HEK293 (cell line): ENCODE measurements around the gene SRSF9.

Experiments used
- ATF2 ChIP-seq: fragments of 450-650 bp; formaldehyde crosslinking; IDR thresholded peaks from 2 replicates; pipeline ENCODE4 v1.5.1; 2016; ENCODE audit warnings: missing biosample characterization, missing genetic modification characterization, low read depth
- HIC1 ChIP-seq: fragments of 450-650 bp; formaldehyde crosslinking; IDR thresholded peaks from 2 replicates; pipeline ENCODE4 v1.5.1; 2016; ENCODE audit warnings: missing biosample characterization, missing genetic modification characterization
- KLF1 ChIP-seq: fragments of 450-650 bp; formaldehyde crosslinking; IDR thresholded peaks from 2 replicates; pipeline ENCODE4 v1.5.1; 2016; ENCODE audit warnings: missing biosample characterization, missing genetic modification characterization
- KLF16 ChIP-seq: fragments of 450-650 bp; formaldehyde crosslinking; IDR thresholded peaks from 2 replicates; pipeline ENCODE4 v1.5.1; 2017; ENCODE audit warnings: missing biosample characterization, missing genetic modification characterization
- OVOL3 ChIP-seq: fragments of 450-650 bp; formaldehyde crosslinking; IDR thresholded peaks from 2 replicates; pipeline ENCODE4 v1.5.1; 2016; ENCODE audit warnings: missing biosample characterization, missing genetic modification characterization
- SETDB1 ChIP-seq: IDR thresholded peaks from one replicate; pipeline ENCODE4 v1.6.1; 2017; ENCODE audit warnings: mild to moderate bottlenecking, low read length, moderate library complexity, mixed read lengths; ENCODE audit not compliant: insufficient read length
- ZFP37 ChIP-seq: fragments of 450-650 bp; formaldehyde crosslinking; IDR thresholded peaks from 2 replicates; pipeline ENCODE4 v1.5.1; 2016; ENCODE audit warnings: missing biosample characterization, missing genetic modification characterization
- ZNF169 ChIP-seq: fragments of 450-650 bp; formaldehyde crosslinking; IDR thresholded peaks from 2 replicates; pipeline ENCODE4 v1.5.1; 2016; ENCODE audit warnings: missing biosample characterization, missing genetic modification characterization
- ZNF202 ChIP-seq: fragments of 450-650 bp; formaldehyde crosslinking; IDR thresholded peaks from 2 replicates; pipeline ENCODE4 v1.5.1; 2016; ENCODE audit warnings: missing biosample characterization, missing genetic modification characterization, borderline replicate concordance
- ZNF362 ChIP-seq: fragments of 450-650 bp; formaldehyde crosslinking; IDR thresholded peaks from 2 replicates; pipeline ENCODE4 v1.5.1; 2016; ENCODE audit warnings: missing biosample characterization, missing genetic modification characterization
- ZNF366 ChIP-seq: fragments of 450-650 bp; formaldehyde crosslinking; conservative IDR thresholded peaks from 2 replicates; pipeline ENCODE4 v1.5.1; 2016; ENCODE audit warnings: missing biosample characterization, missing genetic modification characterization
- ZNF416 ChIP-seq: fragments of 450-650 bp; formaldehyde crosslinking; IDR thresholded peaks from 2 replicates; pipeline ENCODE4 v1.5.1; 2016; ENCODE audit warnings: missing biosample characterization, missing genetic modification characterization
- ZNF423 ChIP-seq: fragments of 450-650 bp; formaldehyde crosslinking; IDR thresholded peaks from 2 replicates; pipeline ENCODE4 v1.5.1; 2016; ENCODE audit warnings: missing biosample characterization, missing genetic modification characterization
- ZNF518A ChIP-seq: fragments of 450-650 bp; formaldehyde crosslinking; conservative IDR thresholded peaks from 2 replicates; pipeline ENCODE4 v1.5.1; 2016; ENCODE audit warnings: low read depth, missing biosample characterization, missing genetic modification characterization
- ZNF530 ChIP-seq: fragments of 450-650 bp; formaldehyde crosslinking; IDR thresholded peaks from 2 replicates; pipeline ENCODE4 v1.5.1; 2016; ENCODE audit warnings: low read depth, missing biosample characterization, missing genetic modification characterization
- ZNF571 ChIP-seq: fragments of 450-650 bp; formaldehyde crosslinking; IDR thresholded peaks from 2 replicates; pipeline ENCODE4 v1.5.0; 2017; ENCODE audit warnings: missing biosample characterization, missing genetic modification characterization
- ZNF623 ChIP-seq: fragments of 450-650 bp; formaldehyde crosslinking; IDR thresholded peaks from 2 replicates; pipeline ENCODE4 v1.5.1; 2016; ENCODE audit warnings: missing biosample characterization, missing genetic modification characterization
- ZNF624 ChIP-seq: fragments of 450-650 bp; formaldehyde crosslinking; IDR thresholded peaks from 2 replicates; pipeline ENCODE4 v1.5.1; 2017; ENCODE audit warnings: missing biosample characterization, missing genetic modification characterization
- ZNF664 ChIP-seq: fragments of 450-650 bp; formaldehyde crosslinking; IDR thresholded peaks from 2 replicates; pipeline ENCODE4 v1.5.1; 2016; ENCODE audit warnings: missing biosample characterization, missing genetic modification characterization
- TF ChIP-seq, protein P1 (sequence below): fragments of 450-650 bp; formaldehyde crosslinking; IDR thresholded peaks from 2 replicates; pipeline ENCODE4 v1.5.1; 2017; ENCODE audit warnings: missing biosample characterization, missing genetic modification characterization
- TF ChIP-seq, protein P2 (sequence below): fragments of 450-650 bp; formaldehyde crosslinking; IDR thresholded peaks from 2 replicates; pipeline ENCODE4 v1.5.1; 2017; ENCODE audit warnings: missing biosample characterization, missing genetic modification characterization
- TF ChIP-seq, protein P3 (sequence below): fragments of 450-650 bp; formaldehyde crosslinking; IDR thresholded peaks from 2 replicates; pipeline ENCODE4 v1.5.1; 2016; ENCODE audit warnings: missing biosample characterization, missing genetic modification characterization

The SRSF9 gene

DNA sequence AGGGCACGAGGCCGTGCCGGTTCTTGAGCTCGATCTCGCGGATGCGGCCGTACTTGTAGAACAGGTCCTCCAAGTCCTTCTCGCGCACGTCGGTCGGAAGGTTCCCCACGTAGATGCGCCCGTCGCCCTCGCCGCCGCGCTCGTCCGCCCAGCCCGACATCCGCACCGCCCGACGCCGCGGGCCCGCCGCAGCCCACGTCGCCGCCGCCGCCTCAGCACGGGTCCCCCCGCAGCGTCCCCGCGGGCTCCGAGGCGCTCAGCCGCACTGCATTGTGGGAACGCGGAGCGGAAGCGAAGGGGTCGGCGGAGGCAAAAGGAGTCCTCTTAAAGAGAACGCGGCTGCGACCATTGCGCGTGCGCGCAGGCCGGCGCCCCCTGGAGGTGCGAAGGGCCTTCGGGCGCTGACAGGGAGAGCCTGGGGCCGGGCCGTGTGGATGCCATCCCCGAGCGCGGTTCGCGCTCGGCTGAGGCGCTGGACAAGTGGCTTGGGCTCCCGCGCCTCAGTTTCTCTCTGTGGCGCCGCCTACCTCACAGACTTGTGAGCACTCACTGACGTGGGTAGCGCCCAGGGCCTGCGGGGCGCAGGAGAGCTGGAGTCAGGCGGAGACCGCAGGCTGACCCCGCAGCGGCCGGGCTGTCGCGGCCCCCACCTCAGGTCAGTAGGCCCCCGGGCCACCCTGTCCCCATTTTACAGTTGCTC lies at the start of gene SRSF9 (continued):
- no peak for TF ChIP-seq ZNF416 (tag by site-specific recombination)
- TF ChIP-seq, protein P1, sequence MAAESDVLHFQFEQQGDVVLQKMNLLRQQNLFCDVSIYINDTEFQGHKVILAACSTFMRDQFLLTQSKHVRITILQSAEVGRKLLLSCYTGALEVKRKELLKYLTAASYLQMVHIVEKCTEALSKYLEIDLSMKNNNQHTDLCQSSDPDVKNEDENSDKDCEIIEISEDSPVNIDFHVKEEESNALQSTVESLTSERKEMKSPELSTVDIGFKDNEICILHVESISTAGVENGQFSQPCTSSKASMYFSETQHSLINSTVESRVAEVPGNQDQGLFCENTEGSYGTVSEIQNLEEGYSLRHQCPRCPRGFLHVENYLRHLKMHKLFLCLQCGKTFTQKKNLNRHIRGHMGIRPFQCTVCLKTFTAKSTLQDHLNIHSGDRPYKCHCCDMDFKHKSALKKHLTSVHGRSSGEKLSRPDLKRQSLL (tag by site-specific recombination), result no peak
- no peak for TF ChIP-seq ZNF366 (tag by site-specific recombination)
- TF ChIP-seq ZNF664 (tag by site-specific recombination), result no peak
- no peak for TF ChIP-seq OVOL3 (tag by site-specific recombination)
- TF ChIP-seq ZNF518A (tag by site-specific recombination), result no peak
- no peak for TF ChIP-seq ZNF202
- no peak for TF ChIP-seq ZNF530
- TF ChIP-seq, protein P2, sequence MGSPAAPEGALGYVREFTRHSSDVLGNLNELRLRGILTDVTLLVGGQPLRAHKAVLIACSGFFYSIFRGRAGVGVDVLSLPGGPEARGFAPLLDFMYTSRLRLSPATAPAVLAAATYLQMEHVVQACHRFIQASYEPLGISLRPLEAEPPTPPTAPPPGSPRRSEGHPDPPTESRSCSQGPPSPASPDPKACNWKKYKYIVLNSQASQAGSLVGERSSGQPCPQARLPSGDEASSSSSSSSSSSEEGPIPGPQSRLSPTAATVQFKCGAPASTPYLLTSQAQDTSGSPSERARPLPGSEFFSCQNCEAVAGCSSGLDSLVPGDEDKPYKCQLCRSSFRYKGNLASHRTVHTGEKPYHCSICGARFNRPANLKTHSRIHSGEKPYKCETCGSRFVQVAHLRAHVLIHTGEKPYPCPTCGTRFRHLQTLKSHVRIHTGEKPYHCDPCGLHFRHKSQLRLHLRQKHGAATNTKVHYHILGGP (tag by site-specific recombination), result no peak
- peak; percentile 38; the same call in 1 of the 2 replicates for TF ChIP-seq ZFP37
- TF ChIP-seq KLF16 (tag by site-specific recombination), result no peak
- no peak for TF ChIP-seq ZNF362
- peak; percentile 100 for TF ChIP-seq ZNF423
- no peak for TF ChIP-seq ZNF571 (tag by site-specific recombination)
- no peak for TF ChIP-seq ATF2 (tag by site-specific recombination)
- peak; percentile 65; the same call in 1 of the 2 replicates for TF ChIP-seq HIC1 (tag by site-specific recombination)
- no peak for TF ChIP-seq ZNF623
- TF ChIP-seq, protein P3, sequence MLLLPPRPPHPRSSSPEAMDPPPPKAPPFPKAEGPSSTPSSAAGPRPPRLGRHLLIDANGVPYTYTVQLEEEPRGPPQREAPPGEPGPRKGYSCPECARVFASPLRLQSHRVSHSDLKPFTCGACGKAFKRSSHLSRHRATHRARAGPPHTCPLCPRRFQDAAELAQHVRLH (tag by site-specific recombination), result 0 out of 2 replicates have a peak, but pooled peaks have one; percentile 51
- no peak for TF ChIP-seq ZNF624 (tag by site-specific recombination)
- TF ChIP-seq SETDB1, result no peak
- no peak for TF ChIP-seq ZNF169
- TF ChIP-seq KLF1, result no peak
